ENCODE data around the gene COL15A1.

GRCh38 chr9:99083051-99083450, 139.3 kb downstream of the COL15A1 start:
- TF ChIP-seq, protein P1, sequence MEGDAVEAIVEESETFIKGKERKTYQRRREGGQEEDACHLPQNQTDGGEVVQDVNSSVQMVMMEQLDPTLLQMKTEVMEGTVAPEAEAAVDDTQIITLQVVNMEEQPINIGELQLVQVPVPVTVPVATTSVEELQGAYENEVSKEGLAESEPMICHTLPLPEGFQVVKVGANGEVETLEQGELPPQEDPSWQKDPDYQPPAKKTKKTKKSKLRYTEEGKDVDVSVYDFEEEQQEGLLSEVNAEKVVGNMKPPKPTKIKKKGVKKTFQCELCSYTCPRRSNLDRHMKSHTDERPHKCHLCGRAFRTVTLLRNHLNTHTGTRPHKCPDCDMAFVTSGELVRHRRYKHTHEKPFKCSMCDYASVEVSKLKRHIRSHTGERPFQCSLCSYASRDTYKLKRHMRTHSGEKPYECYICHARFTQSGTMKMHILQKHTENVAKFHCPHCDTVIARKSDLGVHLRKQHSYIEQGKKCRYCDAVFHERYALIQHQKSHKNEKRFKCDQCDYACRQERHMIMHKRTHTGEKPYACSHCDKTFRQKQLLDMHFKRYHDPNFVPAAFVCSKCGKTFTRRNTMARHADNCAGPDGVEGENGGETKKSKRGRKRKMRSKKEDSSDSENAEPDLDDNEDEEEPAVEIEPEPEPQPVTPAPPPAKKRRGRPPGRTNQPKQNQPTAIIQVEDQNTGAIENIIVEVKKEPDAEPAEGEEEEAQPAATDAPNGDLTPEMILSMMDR (IDR thresholded peaks at IDR 0.05): no peak
- no peak for TF ChIP-seq POLR2A (IDR thresholded peaks at IDR 0.05)
